VCaP (cell line): ENCODE data around the gene ANKRD44.

Experiments used
- H3K27ac ChIP-seq: fragments of 450-650 bp; 2 replicates; pipeline ENCODE4 v1.5.1; 2017
- CTCF ChIP-seq: fragments of 450-650 bp; conservative IDR thresholded peaks from 2 replicates; pipeline ENCODE4 v1.5.1; 2017; ENCODE audit warnings: mild to moderate bottlenecking, moderate library complexity

Gene ANKRD44

GRCh38 chr2:197307236-197307932 is 3.2 kb downstream of the ANKRD44 start:
- no peak overlapping the region for H3K27ac ChIP-seq
- no peak; the same call in 1 of the 2 replicates for TF ChIP-seq CTCF

- no peak overlapping the region for H3K27ac ChIP-seq
- TF ChIP-seq CTCF = no peak
Measured at GRCh38 chr2:197306696-197307040, 3.9 kb downstream of the ANKRD44 start.

- H3K27ac ChIP-seq = no peak overlapping the region
- TF ChIP-seq CTCF = no peak
Measured at GRCh38 chr2:197306024-197306695, 4.4 kb downstream of the ANKRD44 start.

- TF ChIP-seq CTCF = no peak
Measured at GRCh38 chr2:197304556-197305011, 6.0 kb downstream of the ANKRD44 start.

GRCh38 chr2:197300139-197300538 is 10.4 kb downstream of the ANKRD44 start:
- no peak for TF ChIP-seq CTCF
- no peak overlapping the region for H3K27ac ChIP-seq

More at GRCh38 chr2:197304556-197305011, 6.0 kb downstream of the ANKRD44 start:
- H3K27ac ChIP-seq = no peak overlapping the region

- no peak for TF ChIP-seq CTCF
- H3K27ac ChIP-seq = no peak overlapping the region
Measured at GRCh38 chr2:197298609-197299008, 12.0 kb downstream of the ANKRD44 start.

- TF ChIP-seq CTCF = no peak
- no peak overlapping the region for H3K27ac ChIP-seq
Measured at GRCh38 chr2:197297772-197298318, 12.7 kb downstream of the ANKRD44 start.
